ENCODE measurements around the gene AK1. TPM values are rescaled to one million over a fixed set of nuclear protein-coding genes. Genes with fewer than 3 reads are reported as not detected.

Gene AK1
- total and polyA plus RNA-seq, 9 of the 15 experiments (the other 6 are each of a cell fraction or from before 2014, with no cell fraction given), result 10.1 to 71.8 (median 39.0) TPM

DNA sequence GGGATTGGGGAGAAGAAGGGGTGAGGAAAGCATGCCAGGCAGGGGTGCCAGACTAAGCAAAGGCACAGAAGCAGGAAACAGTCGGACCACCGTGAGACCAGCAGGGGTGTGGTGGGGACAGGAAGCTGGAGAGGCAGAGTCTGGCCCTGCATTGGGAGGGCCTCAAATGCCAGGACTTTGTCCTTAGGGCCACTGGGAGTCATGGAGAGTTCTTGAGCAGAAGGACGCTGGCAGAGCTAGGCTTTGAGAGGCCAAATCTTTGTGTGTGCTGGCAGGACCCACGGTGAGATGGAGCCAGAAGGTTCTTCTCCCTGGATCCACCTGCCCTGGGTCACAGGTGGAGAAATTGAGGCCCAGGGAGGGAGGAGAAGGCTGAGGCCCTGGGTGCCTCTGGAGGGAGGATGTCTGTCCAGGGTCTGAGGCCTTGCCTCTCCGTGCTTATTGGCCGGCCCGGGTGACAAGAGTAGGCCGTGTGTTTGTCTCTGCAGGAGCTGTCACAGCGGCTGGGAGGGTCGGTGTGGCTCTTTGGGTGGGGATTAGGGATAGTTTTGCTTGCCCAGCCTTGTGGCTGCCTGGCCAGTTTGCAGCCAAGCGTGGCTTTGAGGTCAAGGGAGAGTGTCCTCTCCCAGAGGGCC is 21.3 kb downstream of the AK1 start:
- Histone ChIP-seq H2AFZ (ENCODE audit: low read depth, low read length) (peak overlapping the region; percentile 79), H3K27ac (ENCODE audit: extremely low read depth, low read depth, low read length) (peak overlapping the region; percentile 42; the same call in 1 of the 3 replicates), H3K4me3 (no peak overlapping the region), H4K20me1 (replicated peaks; ENCODE audit: control insufficient read depth, insufficient read depth, low read length) (no peaks in the 10 kb centered on the region), H3K27me3 (ENCODE audit: control insufficient read depth in 2 of 2, insufficient read depth in 2 of 2, low read length in 2 of 2) (no peaks in the 10 kb centered on the region), H3K9me1 (ENCODE audit: control insufficient read depth, insufficient read depth, low read length) (peaks cover 5% of the 10 kb centered on the region), H3K9me3 (replicated peaks; ENCODE audit: control insufficient read depth, insufficient read depth, low read depth, low read length) (no peaks in the 10 kb centered on the region), H3K9ac (ENCODE audit: insufficient read depth in 1 of 2, low read depth in 2 of 2, low read length in 2 of 2) (peak overlapping the region; percentile 35 to 72; a peak in 3 of 4 replicates), H3K4me2 (ENCODE audit: insufficient read depth, low read length) (no peak overlapping the region), H3K79me2 (ENCODE audit: control insufficient read depth, insufficient read depth, low read length) (no peaks in the 10 kb centered on the region), H3K4me1 (replicated peaks in 1 of 2; ENCODE audit: control insufficient read depth in 2 of 2, insufficient read depth in 2 of 2, low read length in 2 of 2) (peaks cover 31 to 62% of the 10 kb centered on the region in 2 experiments), H3K36me3 (ENCODE audit: control insufficient read depth, insufficient read depth, low read length) (no peaks in the 10 kb centered on the region)
- DNase-seq (ENCODE audit: extremely low read depth in 1 of 4, low spot score in 3 of 4) (no peak), ATAC-seq (peak; percentile 46), FAIRE-seq (no peak)
- ChIA-PET POLR2A (interaction anchor here (0.6 to 1.6 kb wide), 5 partner anchors 9 to 345 kb away, joined by 3 to 5 read pairs (median 3); no protein-coding TSS in a partner anchor), CTCF (ENCODE audit: low intra/inter-chr PET ratio) (no interaction called here)
- in situ Hi-C loops (cut with MboI) (no loop called here), intact Hi-C loops (cut with micrococcal nuclease) (no loop called here)
- WGBS (ENCODE audit: insufficient coverage, low coverage, missing lambda C conversion rate), result 56% methylated on average over 11 of the region's 11 CpGs
- BruUV-seq (replicated peaks), result no TSS peak
- TF ChIP-seq ZNF263 (CRISPR knock-in tag; IDR thresholded peaks at IDR 0.05; ENCODE audit: borderline replicate concordance) (no peak), GABPA (tag; conservative IDR thresholded peaks at IDR 0.05; ENCODE audit: low read depth) (no peak), TCF7 (IDR thresholded peaks at IDR 0.05; ENCODE audit: borderline replicate concordance) (no peak), ZFX (CRISPR knock-in tag; IDR thresholded peaks at IDR 0.05) (peak; percentile 60), RFX1 (IDR thresholded peaks at IDR 0.05) (no peak), ZEB2 (IDR thresholded peaks at IDR 0.05) (no peak), SMARCA4 (IDR thresholded peaks at IDR 0.05) (no peak), WHSC1 (IDR thresholded peaks at IDR 0.05; ENCODE audit: low read length) (peak; percentile 55)
- TF ChIP-seq, protein P1, sequence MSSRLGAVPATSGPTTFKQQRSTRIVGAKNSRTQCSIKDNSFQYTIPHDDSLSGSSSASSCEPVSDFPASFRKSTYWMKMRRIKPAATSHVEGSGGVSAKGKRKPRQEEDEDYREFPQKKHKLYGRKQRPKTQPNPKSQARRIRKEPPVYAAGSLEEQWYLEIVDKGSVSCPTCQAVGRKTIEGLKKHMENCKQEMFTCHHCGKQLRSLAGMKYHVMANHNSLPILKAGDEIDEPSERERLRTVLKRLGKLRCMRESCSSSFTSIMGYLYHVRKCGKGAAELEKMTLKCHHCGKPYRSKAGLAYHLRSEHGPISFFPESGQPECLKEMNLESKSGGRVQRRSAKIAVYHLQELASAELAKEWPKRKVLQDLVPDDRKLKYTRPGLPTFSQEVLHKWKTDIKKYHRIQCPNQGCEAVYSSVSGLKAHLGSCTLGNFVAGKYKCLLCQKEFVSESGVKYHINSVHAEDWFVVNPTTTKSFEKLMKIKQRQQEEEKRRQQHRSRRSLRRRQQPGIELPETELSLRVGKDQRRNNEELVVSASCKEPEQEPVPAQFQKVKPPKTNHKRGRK (tag; IDR thresholded peaks at IDR 0.05), result no peak
- TF ChIP-seq, protein P2, sequence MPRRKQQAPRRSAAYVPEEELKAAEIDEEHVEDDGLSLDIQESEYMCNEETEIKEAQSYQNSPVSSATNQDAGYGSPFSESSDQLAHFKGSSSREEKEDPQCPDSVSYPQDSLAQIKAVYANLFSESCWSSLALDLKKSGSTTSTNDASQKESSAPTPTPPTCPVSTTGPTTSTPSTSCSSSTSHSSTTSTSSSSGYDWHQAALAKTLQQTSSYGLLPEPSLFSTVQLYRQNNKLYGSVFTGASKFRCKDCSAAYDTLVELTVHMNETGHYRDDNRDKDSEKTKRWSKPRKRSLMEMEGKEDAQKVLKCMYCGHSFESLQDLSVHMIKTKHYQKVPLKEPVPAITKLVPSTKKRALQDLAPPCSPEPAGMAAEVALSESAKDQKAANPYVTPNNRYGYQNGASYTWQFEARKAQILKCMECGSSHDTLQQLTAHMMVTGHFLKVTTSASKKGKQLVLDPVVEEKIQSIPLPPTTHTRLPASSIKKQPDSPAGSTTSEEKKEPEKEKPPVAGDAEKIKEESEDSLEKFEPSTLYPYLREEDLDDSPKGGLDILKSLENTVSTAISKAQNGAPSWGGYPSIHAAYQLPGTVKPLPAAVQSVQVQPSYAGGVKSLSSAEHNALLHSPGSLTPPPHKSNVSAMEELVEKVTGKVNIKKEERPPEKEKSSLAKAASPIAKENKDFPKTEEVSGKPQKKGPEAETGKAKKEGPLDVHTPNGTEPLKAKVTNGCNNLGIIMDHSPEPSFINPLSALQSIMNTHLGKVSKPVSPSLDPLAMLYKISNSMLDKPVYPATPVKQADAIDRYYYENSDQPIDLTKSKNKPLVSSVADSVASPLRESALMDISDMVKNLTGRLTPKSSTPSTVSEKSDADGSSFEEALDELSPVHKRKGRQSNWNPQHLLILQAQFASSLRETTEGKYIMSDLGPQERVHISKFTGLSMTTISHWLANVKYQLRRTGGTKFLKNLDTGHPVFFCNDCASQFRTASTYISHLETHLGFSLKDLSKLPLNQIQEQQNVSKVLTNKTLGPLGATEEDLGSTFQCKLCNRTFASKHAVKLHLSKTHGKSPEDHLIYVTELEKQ (CRISPR knock-in tag; IDR thresholded peaks at IDR 0.05), result no peak
- TF ChIP-seq, protein P3, sequence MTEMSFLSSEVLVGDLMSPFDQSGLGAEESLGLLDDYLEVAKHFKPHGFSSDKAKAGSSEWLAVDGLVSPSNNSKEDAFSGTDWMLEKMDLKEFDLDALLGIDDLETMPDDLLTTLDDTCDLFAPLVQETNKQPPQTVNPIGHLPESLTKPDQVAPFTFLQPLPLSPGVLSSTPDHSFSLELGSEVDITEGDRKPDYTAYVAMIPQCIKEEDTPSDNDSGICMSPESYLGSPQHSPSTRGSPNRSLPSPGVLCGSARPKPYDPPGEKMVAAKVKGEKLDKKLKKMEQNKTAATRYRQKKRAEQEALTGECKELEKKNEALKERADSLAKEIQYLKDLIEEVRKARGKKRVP (CRISPR knock-in tag; IDR thresholded peaks at IDR 0.05), result no peak
- TF ChIP-seq, protein P4, sequence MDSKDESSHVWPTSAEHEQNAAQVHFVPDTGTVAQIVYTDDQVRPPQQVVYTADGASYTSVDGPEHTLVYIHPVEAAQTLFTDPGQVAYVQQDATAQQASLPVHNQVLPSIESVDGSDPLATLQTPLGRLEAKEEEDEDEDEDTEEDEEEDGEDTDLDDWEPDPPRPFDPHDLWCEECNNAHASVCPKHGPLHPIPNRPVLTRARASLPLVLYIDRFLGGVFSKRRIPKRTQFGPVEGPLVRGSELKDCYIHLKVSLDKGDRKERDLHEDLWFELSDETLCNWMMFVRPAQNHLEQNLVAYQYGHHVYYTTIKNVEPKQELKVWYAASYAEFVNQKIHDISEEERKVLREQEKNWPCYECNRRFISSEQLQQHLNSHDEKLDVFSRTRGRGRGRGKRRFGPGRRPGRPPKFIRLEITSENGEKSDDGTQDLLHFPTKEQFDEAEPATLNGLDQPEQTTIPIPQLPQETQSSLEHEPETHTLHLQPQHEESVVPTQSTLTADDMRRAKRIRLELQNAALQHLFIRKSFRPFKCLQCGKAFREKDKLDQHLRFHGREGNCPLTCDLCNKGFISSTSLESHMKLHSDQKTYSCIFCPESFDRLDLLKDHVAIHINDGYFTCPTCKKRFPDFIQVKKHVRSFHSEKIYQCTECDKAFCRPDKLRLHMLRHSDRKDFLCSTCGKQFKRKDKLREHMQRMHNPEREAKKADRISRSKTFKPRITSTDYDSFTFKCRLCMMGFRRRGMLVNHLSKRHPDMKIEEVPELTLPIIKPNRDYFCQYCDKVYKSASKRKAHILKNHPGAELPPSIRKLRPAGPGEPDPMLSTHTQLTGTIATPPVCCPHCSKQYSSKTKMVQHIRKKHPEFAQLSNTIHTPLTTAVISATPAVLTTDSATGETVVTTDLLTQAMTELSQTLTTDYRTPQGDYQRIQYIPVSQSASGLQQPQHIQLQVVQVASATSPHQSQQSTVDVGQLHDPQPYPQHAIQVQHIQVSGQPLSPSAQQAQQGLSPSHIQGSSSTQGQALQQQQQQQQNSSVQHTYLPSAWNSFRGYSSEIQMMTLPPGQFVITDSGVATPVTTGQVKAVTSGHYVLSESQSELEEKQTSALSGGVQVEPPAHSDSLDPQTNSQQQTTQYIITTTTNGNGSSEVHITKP (IDR thresholded peaks at IDR 0.05; ENCODE audit: partially characterized antibody), result no peak
